Hematopoietic multipotent progenitor cell treated with erythropoietin and hydrocortisone succinate and interleukin-3 and kit ligand, for 8 days (in vitro differentiated cells): ENCODE data around the gene LYRM1.
"Not testable (repeated sequence)": the region's sequence is repeated elsewhere in the genome, so short reads cannot be mapped to it uniquely, and the experiment has no call there.

ENCODE experiments used
- DNase-seq: peaks from one replicate; pipeline ENCODE4 v3.0.0-alpha.2; 2015

The LYRM1 gene, protein sequence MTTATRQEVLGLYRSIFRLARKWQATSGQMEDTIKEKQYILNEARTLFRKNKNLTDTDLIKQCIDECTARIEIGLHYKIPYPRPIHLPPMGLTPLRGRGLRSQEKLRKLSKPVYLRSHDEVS

DNA sequence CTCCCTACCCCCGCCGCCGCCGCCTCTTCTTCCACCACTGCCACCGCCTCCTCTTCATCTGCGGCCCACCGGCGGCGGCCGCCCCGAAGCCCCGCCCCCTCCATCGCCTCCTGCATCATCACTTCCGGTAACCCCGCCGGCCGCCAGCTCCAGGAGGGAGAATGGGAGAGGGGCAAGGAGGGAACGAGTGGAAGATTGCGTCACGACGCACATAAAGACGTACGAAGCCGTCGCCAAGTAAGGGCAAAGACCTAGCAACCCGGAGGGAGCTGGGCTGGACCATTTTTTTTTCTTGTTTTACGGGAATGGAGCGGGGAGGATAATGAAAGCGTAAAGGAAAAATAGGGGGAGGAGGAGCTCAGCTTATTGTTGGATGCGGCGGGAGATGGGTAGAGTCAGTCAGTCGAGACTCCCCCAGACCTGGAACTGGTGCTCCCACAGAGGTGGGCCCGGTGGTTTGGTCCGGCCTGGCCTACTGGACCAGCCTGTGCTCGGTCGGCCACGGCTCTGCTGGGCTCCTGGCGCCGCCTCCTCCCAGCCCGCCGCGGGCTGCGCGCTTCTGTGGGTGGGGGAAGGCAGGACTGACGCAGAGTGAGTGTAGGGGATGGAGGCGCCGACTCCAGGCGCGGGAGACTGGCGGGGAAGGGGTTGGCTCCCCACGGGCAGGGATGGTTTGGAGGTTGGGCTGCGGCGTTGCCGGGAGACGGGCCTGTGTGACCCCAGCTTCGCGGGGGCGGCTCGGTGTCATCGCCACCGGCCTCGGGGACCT is at the start of gene LYRM1, which contains the start of gene DCUN1D3:
Gene LYRM1 (plus strand): TSS at position 473 of the 769 bp plus-strand sequence. CDS start 14,785 bp downstream, outside the sequence.
Gene DCUN1D3 (minus strand): TSS at position 60 of the 769 bp plus-strand sequence. CDS start 37,820 bp downstream, outside the sequence.
- peak; percentile 98 for DNase-seq

GRCh38 chr16:20850981-20851380 is 49.6 kb upstream of the LYRM1 start:
- no peak for DNase-seq

DNA sequence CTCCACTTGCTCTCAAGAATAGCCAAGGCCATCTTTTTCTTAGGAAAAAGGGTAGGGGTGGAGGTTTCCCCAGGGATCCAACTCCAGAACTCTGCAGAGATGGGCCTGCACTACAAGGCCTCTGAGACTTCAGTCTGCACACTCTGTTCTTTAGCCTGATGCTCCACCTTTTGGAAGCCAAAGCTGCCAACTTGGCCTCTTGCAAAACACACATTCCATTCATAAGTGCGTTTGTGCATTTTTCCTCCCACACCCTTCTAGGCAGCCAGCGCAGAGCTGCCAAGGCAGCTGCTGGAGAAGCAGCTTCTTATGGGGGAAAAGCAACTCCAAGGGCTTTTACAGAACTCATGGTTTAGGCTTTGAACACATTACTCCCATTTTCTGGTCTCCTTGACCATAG is 49.0 kb upstream of the LYRM1 start:
- DNase-seq = no peak

- DNase-seq = no peak
Observed at GRCh38 chr16:20853143-20853542, 47.4 kb upstream of the LYRM1 start.

DNA sequence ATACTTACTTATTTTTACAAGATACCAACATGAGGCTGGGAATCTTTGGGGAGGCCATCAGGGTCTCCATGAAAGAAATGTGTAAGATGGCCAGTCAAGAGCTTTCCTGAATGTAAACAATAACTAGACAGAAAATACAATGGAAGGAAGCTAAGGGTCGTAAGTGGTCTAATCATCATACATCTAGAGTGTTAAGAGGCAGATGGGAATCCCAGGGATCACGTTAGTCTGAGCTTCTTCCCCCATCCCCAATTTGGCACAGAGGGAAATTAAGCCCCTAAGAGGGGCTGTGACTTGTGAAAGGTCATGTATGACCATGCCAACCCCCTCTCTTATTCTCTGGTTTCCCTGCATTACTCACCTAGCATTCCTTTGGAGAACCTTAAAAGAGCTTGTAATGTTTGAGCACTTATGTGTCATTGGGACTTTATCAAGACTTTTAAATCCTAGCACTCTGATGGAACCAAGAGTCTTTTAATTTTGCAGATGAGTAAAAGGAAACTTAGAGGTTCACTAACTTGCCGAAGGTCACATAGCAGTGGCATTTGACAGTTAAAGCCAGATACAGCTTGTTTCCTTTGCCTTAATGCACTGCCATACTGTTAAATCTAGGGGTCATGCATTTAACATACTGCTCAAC is 46.5 kb upstream of the LYRM1 start:
- DNase-seq = no peak

- no peak for DNase-seq
Observed at GRCh38 chr16:20854963-20855362, 45.6 kb upstream of the LYRM1 start.

DNA sequence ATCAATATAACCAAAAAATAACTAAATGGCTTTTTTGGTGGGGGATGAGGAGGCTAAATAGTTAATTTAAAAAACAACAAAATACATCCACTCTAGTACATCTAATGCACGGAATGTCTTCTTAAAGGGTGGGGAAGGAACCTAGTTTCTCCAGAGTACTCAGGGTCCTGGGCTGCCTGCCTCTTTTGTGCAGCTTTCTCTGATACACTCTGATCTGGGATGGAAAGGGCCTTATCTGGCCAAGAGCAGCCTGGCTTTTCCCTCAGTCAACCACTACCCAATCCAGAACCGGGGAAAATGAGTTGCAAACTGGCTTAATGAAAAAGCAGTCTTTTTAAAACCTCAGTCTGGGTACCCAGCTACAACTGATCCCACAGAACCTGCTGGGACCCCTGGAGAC is 43.3 kb upstream of the LYRM1 start:
- DNase-seq = no peak

DNA sequence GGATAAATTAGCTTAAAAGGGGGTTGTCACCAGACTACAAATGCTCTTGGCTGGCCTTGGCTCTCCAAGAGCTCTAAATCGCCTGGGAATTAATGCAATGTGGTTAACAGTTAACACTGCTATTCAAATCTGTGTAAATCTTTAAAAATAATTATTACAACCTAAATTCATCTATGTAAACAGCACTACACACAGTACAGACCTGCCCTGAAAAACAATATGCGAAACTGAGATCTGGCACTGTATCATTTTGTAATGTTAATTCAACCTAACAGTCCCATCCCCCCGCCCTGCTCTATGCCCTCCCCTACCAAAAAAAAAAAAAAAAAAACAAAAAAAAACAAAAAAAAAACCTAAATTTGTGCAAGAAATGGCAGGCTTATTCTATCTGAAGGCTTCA is 41.3 kb upstream of the LYRM1 start:
- DNase-seq = no peak

GRCh38 chr16:20859699-20860098 is 40.9 kb upstream of the LYRM1 start:
- DNase-seq = no peak

DNA sequence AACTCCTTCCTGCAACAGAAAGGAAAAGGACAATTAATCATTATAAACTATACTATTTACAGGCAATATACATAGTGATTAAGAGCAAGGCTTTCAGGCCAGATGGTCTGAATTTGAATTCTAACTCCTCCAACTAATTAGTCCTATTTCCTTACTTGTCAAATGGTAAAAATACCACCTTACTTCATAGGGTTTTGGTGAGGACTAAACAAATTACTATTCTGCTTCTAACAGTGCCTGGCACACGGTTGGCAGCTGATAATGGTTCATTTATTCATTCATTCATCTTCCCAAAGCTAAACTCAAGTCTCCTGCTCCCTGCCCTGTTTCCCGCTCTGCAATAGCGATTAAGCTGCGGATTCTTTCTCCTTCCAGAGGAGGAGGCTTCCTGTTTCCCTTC is 40.2 kb upstream of the LYRM1 start:
- DNase-seq = no peak

DNA sequence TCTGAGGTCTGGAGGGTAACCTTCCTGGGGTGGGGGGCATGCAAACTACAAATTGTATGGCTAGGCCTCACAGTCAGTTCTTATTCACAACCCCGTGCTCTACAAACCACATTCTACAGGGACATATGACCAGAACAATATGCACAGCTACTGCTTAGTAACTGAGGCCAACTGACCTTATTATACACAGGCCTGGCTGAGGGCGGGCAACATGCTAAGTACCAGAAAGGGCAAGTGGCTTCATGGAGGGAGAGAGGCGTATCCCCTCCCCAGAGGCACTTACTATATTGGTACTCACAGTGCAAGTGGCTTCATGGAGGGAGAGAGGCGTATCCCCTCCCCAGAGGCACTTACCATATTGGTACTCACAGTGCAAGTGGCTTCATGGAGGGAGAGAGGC is 39.6 kb upstream of the LYRM1 start:
- DNase-seq = not testable (repeated sequence)

- DNase-seq = no peak
Observed at GRCh38 chr16:20862162-20862960, 38.2 kb upstream of the LYRM1 start.

DNA sequence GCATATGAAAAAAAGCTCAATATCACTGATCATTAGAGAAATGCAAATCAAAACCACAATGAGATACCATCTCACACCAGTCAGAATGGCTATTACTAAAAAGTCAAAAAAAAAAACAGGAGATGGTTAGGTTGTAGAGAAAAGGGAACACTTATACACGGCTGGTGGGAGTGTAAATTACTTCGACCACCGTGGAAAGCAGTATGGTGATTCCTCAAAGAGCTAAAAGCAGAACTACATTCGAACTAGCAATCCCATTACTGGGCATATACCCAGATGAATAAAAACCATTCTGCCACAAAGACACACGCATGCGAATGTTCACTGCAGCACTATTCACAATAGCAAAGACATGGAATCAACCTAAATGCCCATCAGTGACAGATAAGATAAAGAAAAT is 36.2 kb upstream of the LYRM1 start:
- DNase-seq = not testable (repeated sequence)

DNA sequence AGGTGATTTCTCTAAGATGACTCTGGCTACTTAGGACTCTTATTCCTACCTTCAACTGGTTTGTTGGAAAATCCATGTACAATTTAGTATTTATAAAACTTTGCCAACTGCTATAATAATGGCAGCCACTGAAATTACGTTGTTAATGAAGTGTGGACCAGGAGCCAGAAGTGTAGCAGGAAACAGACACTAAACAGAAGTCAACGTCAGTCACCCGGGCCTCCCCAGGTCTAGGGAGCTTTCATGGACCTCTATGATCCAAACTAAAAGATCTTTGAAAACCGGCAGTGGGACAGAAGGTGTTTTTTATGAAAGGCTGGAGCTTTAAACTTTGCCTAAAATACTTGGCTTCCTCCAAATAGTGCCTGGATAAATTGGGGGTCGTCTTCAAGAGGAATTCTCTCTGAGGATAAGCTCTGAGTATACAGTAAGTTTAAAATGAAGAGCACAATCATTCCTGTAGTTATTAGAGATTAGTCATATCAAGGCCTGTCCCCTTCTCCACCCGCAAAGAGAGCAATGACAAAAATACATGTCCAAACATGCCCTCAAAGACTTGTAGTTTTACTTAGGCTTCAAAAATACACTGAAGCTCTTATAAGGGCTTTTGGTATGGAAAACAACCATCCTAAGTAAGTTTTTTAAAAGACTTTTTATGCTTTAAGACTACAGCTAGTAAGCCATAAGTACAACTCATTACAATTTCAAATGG is 35.0 kb upstream of the LYRM1 start:
- peak; percentile 78 for DNase-seq

DNA sequence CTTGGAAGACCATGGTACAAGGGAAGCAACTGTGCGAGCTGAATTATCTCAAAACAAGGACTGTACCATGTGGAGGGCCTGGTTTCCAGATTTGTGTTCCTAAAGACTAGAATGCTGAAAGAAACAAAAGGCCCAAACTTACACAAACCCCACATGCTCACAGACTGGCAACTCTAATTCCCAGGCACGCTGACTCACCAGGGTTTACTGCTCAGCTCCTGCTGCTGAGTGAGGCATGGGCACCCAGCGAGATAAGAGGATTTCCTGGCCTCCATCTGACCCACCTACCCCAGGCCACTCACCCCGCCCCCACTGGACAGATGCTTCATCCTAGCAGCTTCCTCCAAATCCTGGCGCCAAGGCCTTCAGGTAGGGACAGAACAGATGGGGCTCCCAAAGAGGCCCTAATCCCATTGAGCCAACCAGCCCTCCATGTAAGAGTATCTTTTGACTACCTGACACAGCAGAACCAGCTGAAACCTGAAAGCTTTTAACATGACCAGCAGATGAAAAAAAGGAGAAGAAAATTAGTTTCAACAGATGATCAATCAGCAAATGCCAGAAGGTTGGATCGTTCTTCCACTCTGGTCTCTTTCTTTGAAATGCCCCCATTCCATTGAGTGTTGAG is 34.3 kb upstream of the LYRM1 start:
- DNase-seq = peak; percentile 88

DNA sequence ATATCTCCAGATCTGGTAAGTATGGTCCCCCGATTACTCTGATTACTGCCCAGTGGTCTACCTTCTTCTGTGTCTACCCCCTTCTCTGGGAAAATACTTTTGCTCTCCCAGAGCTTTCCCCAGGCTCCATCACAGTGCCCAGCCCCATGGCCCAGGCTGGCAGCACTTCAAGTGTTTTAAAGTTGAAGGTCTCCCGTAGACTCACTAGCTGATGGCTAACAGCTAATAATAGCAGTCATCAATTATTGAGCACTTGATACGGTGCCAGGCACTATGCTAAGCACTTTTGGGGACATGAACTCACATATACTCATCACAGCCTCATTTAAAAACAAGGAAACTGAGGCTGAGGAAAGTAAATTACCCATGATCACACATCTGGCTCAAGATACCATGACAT is 33.8 kb upstream of the LYRM1 start:
- DNase-seq = no peak

- no peak for DNase-seq
Observed at GRCh38 chr16:20867585-20867984, 33.0 kb upstream of the LYRM1 start.

- no peak for DNase-seq
Observed at GRCh38 chr16:20868890-20869289, 31.7 kb upstream of the LYRM1 start.

DNA sequence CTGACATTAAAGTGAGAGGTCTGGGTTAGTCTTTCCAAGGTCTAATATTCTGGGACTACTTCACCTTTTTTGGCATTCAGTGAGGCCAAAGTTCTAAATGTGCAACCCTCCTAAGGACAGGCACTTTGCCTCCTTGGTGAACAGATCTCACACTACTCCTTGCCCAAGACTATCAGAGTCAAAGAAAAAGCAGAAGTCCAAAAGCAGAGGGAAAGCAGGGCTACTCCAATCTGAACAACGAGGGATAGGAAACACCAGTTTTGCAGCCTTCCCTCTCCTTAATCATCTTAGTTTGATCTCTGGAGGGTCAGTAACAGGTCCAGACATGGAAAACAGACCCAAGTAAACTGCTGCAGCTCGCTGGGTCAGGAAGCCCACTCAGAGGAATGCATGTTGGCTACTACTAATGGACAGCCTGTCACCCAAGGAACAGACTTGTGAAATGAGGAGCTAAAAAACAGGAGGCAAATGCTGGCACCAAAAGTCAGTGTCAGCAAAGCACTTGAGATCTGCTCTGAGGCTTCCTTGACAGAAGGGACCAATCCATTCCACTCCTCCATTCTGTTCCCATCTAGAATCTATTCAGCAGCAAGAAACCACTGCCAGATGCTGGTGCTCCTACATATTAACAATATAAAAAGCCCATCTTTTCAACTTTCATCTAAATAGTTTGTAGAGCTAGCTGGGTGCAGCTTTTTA is 30.3 kb upstream of the LYRM1 start:
- DNase-seq = no peak

DNA sequence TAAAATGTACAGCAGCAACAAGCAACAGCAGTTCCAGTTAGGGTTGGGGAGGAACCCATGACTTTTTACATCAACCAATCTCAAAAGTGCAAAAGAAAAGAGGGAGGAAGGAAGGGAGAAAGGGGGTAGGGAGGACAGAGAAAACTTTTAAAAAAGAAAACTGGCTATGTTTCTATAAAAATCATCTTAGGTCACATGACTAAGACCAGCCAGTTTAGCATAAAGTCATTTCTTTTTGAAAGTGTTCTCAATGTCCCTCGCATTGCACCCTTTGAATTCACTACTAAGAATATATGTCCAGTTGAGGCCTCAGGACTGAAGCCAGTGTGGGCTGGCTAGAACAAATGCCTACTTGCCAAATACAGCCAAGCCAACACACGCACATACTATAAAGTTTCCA is 29.3 kb upstream of the LYRM1 start:
- DNase-seq = no peak
